ENCODE measurements around the gene KAT2B. TPM values are rescaled to one million over a fixed set of nuclear protein-coding genes. Genes with fewer than 3 reads are reported as not detected.

KAT2B gene
- total RNA-seq, 2 experiments from 2014 or later, result 129 to 134 TPM

DNA sequence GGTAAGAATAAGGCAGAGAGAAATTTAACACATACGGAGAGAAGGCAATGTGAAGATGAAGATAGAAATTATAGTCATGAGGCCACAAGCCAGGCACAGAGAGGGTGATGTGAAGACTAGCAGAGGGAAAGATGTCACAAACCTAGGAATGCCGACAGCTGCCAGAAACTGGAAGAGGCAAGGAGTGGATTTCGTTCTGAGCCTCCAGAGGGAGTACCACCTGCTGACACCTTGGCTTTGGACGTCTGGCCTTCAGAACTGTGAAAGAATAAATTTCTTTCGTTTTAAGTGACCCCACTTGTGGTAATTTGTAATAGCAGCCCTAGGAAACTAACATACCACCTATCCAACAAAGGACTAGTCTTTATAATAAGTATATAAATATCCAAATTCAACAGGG is 150.7 kb downstream of the KAT2B start:
- POLR2A ChIA-PET, result interaction anchor here (2.5 kb wide), 1 partner anchor 150 kb away, joined by 5 read pairs; the partner anchor contains the start of gene KAT2B
- Mint-ChIP-seq H3K9me3 (no peaks in the 10 kb centered on the region), H3K27me3 (no peaks in the 10 kb centered on the region), H3K36me3 (ENCODE audit: low read depth) (no peaks in the 10 kb centered on the region), H3K27ac (no peak overlapping the region), H3K4me1 (peaks cover 9% of the 10 kb centered on the region), H3K4me3 (no peak overlapping the region)
- DNase-seq, result no peak
- CTCF ChIA-PET, result no interaction called here

DNA sequence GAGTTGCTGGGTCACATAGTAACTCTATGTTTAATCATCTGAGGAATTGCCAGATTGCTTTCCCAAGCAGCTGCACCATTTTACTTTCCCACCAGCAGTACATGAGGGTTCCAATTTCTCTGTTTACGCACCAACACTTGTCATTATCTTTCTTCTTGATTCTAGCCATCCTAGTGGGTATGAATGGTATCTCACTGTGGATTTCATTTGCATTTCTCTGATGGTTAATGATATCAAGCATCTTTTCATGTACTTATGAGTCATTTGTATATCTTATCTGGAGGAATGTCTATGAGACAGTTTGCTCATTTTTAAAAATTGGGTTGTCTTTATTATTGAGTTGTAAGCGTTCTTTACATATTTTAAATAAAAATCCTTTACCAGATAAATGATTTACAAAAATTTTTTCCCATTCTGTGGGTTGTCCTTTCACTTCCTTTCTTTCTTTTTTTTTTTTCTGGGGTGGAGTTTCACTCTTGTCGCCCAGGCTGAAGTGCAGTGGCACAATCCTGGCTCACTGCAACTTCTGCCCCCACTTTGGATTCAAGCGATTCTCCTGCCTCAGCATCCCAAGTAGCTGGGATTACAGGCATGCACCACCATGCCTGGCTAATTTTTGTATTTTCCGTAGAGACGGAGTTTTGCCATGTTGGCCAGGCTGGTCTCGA is 154.7 kb downstream of the KAT2B start:
- Mint-ChIP-seq H3K4me1 (peaks cover 8% of the 10 kb centered on the region), H3K4me3 (no peak overlapping the region), H3K9me3 (no peaks in the 10 kb centered on the region), H3K36me3 (ENCODE audit: low read depth) (no peaks in the 10 kb centered on the region), H3K27me3 (no peaks in the 10 kb centered on the region), H3K27ac (no peak overlapping the region)
- ChIA-PET POLR2A (no interaction called here), CTCF (interaction anchor here (1.8 kb wide), 1 partner anchor 328 kb away, joined by 4 read pairs; no protein-coding TSS in a partner anchor)
- DNase-seq, result no peak

- POLR2A ChIA-PET, result interaction anchor here (1.0 to 1.2 kb wide), 2 partner anchors 19 to 38 kb away, joined by 3 to 4 read pairs; no protein-coding TSS in a partner anchor
- Mint-ChIP-seq H3K4me3 (no peak overlapping the region), H3K36me3 (ENCODE audit: low read depth) (no peaks in the 10 kb centered on the region), H3K4me1 (peaks cover 8% of the 10 kb centered on the region), H3K9me3 (no peaks in the 10 kb centered on the region), H3K27ac (no peak overlapping the region), H3K27me3 (no peaks in the 10 kb centered on the region)
- no peak for DNase-seq
- CTCF ChIA-PET, result no interaction called here
Measured at GRCh38 chr3:20197775-20198174, 157.5 kb downstream of the KAT2B start.

DNA sequence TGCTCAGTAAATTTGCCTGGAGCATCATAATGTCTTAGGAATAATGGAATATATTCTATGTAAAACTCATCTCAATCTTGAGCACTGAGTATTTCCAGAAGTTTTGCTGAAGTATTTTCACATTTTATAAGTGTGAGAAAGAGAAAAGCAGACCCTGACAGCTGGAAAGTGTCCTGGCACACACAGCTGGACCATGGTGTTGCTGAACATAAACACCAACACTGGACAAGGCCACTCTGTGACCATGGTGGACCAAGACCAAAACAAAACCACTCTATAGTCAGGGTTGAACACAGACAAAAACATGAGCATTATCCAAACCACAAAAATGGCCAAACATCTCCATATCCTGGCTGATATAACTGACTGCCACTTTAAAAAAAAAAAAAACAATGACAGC is 160.9 kb downstream of the KAT2B start:
- H3K36me3 Mint-ChIP-seq (ENCODE audit: low read depth), result no peaks in the 10 kb centered on the region
- H3K27ac Mint-ChIP-seq, result no peak overlapping the region
- POLR2A ChIA-PET, result interaction anchor here (1.0 kb wide), 1 partner anchor 16 kb away, joined by 3 read pairs; no protein-coding TSS in a partner anchor
- CTCF ChIA-PET, result no interaction called here
- H3K27me3 Mint-ChIP-seq, result peaks cover 4% of the 10 kb centered on the region
- H3K9me3 Mint-ChIP-seq, result peaks cover 4% of the 10 kb centered on the region
- DNase-seq, result no peak
- peaks cover 6% of the 10 kb centered on the region for H3K4me1 Mint-ChIP-seq
- H3K4me3 Mint-ChIP-seq, result no peak overlapping the region

Other genes starting within 250 kb of the KAT2B start
- gene EFHB, start 106.2 kb upstream of the KAT2B start, total RNA-seq, result under 1 TPM in 1 of 2 experiments, not detected in 1; 0.58 TPM
- gene RAB5A, start 93.3 kb upstream of the KAT2B start, total RNA-seq, result 10 to 100 TPM; 60.0 to 64.5 TPM
- gene PP2D1, start 28.2 kb upstream of the KAT2B start, total RNA-seq, result not detected
- gene SGO1, start 145.8 kb downstream of the KAT2B start, total RNA-seq, result 10 to 100 TPM; 38.3 to 39.4 TPM

Measured in activated CD4-positive, alpha-beta memory T cell treated with anti-CD3 and anti-CD28 coated beads, Interleukin-2, amount 10 ng/mL, durations not matched to agents 7 days and 5 days (primary cell).